ENCODE data around the gene DCLK2.

DCLK2 gene

GRCh38 chr4:150305995-150306394 is 227.8 kb downstream of the DCLK2 start:
- no peak for DNase-seq (ENCODE audit: extremely low spot score)
- POLR2A ChIA-PET: no interaction called here
- CTCF ChIA-PET: interaction anchor here (0.6 to 0.7 kb wide), 2 partner anchors 11 to 12 kb away, joined by 3 to 5 read pairs; no protein-coding TSS in a partner anchor
- no peak for TF ChIP-seq BHLHE40 (IDR thresholded peaks at IDR 0.05; ENCODE audit: borderline replicate concordance)
- no peak for TF ChIP-seq NFRKB (IDR thresholded peaks at IDR 0.05)
- peak; percentile 36; the same call in 1 of the 2 replicates for TF ChIP-seq PKNOX1 (IDR thresholded peaks at IDR 0.05)
- no peak for TF ChIP-seq ELF4 (IDR thresholded peaks at IDR 0.05)

- TF ChIP-seq SP1 (IDR thresholded peaks at IDR 0.05): no peak
- TF ChIP-seq BHLHE40 (IDR thresholded peaks at IDR 0.05; ENCODE audit: borderline replicate concordance): no peak
- TF ChIP-seq NFRKB (IDR thresholded peaks at IDR 0.05): no peak
- no peak for TF ChIP-seq FOXM1 (IDR thresholded peaks at IDR 0.05; ENCODE audit: borderline replicate concordance)
- no peak for TF ChIP-seq CTBP1 (IDR thresholded peaks at IDR 0.05; ENCODE audit: borderline replicate concordance)
- no peak for TF ChIP-seq HDGF (IDR thresholded peaks at IDR 0.05; ENCODE audit: borderline replicate concordance)
- no peak for TF ChIP-seq ZNF384 (IDR thresholded peaks at IDR 0.05)
- no peak for TF ChIP-seq FOXA1 (IDR thresholded peaks at IDR 0.05)
- TF ChIP-seq FOXK2 (IDR thresholded peaks at IDR 0.05): no peak
- TF ChIP-seq L3MBTL2 (conservative IDR thresholded peaks at IDR 0.05): no peak
- TF ChIP-seq ARNT (IDR thresholded peaks at IDR 0.05): no peak
- TF ChIP-seq SUZ12 (IDR thresholded peaks at IDR 0.05): no peak
- no peak for TF ChIP-seq ELF4 (IDR thresholded peaks at IDR 0.05)
- no peak for TF ChIP-seq PKNOX1 (IDR thresholded peaks at IDR 0.05)
- TF ChIP-seq TARDBP (IDR thresholded peaks at IDR 0.05): no peak
- ChIA-PET POLR2A (no interaction called here), CTCF (interaction anchor here (0.6 kb wide), 1 partner anchor 474 kb away, joined by 3 read pairs; no protein-coding TSS in a partner anchor)
- DNase-seq (ENCODE audit: extremely low spot score): no peak
Observed at GRCh38 chr4:150306719-150307118, 228.5 kb downstream of the DCLK2 start.

Data from HEK293T (cell line).